Pulmonary artery endothelial cell (primary cell): ENCODE measurements around the gene GUK1. TPM values are rescaled to one million over a fixed set of nuclear protein-coding genes. Genes with fewer than 3 reads are reported as not detected.
A peak's percentile ranks its signal among the peaks of the same experiment; 100 is the strongest.
"Not testable (repeated sequence)": the region's sequence is repeated elsewhere in the genome, so short reads cannot be mapped to it uniquely, and the experiment has no call there.

ENCODE experiments used
- DNase-seq: peaks from one replicate; pipeline ENCODE4 v3.0.0-alpha.2; 2011; ENCODE audit warnings: low read depth, low spot score
- total RNA-seq: library from RNA; depleted of rRNA; stranded (reverse); fragments of >200 nt; gene quantifications from 2 replicates; pipeline ENCODE4 v1.2.3, GENCODE V29; 2014

GUK1 gene
- total RNA-seq, 1 donor from 2014 or later: 489 TPM

GRCh38 chr1:228104526-228105269 is 35.4 kb upstream of the GUK1 start:
- DNase-seq: no peak

DNA sequence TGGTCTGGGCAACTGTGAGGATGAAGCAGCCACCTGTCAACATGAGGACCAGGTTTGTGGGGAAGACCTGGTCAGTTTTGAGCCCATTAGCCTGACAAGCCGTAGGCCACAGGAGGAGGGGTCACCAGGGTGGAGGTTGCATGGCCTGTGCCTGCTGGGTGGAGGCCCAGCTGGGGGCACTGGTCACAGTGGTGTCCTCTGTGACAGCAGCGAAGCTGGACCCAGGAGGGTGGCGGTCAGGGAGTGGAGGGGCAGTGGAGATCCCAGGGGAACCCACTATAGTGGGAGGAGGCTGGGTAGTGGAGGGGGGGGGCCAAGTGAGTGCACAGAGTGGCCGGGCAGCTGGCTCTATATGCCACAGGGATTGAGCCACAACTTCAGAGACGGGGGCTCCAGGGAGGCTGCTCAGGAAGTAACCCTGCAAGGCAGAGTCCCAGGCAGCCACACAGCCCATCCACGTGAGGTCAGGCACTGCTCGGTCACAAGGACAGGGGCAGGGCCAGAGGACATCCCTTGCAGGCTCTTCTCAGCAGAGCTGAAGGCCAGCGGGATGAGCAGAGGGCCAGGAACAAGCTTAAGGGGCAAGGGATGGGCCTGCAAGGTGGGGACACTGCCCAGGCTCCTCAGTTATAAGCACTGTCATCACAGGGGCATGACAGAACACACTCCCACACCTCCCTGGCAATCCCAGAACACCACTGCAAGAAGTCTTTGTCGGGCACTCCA is 34.6 kb upstream of the GUK1 start:
- DNase-seq: no peak

DNA sequence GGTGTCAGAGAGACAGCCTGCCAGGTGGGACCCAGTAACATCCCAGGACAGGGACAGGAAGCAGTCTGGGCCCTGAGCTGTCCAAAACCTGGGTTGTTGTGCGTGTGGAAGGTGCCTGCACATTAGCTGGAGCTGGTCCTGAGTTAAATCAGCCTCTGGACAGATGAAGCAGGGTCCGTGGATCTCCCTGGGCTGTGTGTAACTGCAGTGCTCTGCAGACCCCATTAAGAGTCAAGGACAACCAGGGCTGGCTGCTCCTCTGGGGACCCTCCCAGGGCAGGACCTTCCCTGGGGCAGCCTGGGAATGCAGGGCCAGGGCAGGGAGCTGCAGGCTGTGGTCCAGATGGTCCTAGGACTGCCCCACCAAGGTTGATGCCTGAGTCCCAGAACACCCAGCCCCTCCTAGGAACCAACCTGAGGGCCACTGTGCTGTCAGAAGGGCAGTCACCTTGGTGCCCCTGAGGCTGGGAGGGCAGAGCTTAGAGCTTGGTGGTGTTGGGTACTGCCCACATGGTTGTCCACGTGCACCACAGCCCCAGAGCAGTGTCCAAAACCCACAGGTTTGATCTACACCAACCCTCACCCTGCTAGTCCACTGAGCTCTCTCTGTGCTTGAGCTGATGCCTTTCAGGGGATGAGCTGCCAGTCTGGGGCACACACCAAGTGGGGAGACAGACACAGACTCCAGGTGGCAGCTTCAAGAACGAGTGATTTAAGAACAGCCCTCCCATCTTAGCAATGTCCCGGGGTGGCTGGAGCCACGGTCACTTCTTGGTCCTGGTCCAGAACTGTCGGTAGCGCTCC is 33.9 kb upstream of the GUK1 start:
- no peak for DNase-seq

GRCh38 chr1:228106800-228107054 is 33.4 kb upstream of the GUK1 start:
- DNase-seq: no peak

GRCh38 chr1:228107636-228108035 is 32.4 kb upstream of the GUK1 start:
- DNase-seq: no peak

- DNase-seq: no peak
Measured at GRCh38 chr1:228108055-228108690, 31.9 kb upstream of the GUK1 start.

GRCh38 chr1:228108742-228109072 is 31.4 kb upstream of the GUK1 start:
- no peak for DNase-seq

DNA sequence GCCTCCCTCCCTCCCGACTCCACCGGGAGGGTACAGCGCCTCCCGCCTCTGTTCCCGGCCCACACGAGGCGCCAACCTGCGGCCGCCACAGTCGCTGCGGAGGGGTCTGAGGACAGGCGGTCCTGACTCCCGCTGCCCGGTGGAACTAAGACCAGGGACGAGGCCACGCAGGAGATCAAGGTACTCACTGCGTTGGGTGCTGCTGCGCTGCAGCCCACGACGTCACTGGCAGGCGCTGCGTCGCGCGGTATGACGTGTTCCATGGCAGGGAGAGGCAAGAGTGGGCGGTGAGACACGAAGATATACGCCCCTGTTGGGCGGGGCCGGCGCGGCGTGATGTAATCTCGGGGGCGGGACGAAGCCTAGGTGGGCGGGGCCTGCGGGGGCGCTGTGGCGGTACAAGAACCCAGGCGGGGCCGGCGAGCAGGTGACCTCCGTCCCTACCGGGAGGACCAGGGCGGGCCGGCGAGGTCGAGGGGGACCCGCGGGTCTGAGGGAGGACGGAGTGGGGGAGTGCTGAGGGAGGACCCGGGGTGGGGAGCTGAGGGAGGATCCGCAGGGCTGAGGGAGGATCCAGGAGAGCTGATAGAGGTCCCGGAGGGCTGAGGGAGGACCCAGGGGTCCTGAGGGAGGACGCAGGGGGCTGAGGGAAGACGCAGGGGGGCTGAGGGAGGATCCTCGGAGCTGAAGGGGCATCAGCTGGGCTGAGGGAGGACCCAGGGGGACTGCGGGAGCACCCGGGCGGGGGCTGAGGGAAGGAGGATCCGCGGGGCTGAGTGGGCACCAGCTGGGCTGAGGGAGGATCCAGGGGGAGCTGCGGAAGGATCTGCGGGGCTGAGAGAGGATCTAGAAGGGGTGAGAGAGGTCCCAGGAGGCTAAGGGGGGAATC is 30.8 kb upstream of the GUK1 start, which contains the start of gene MRPL55:
Gene MRPL55 (minus strand): TSS at position 227 of the 889 bp plus-strand sequence. CDS start 1,039 bp downstream, outside the sequence.
- peak; percentile 85 for DNase-seq

GRCh38 chr1:228109962-228110488 is 30.1 kb upstream of the GUK1 start:
- no peak for DNase-seq

GRCh38 chr1:228110556-228110955 is 29.5 kb upstream of the GUK1 start:
- DNase-seq: no peak

DNA sequence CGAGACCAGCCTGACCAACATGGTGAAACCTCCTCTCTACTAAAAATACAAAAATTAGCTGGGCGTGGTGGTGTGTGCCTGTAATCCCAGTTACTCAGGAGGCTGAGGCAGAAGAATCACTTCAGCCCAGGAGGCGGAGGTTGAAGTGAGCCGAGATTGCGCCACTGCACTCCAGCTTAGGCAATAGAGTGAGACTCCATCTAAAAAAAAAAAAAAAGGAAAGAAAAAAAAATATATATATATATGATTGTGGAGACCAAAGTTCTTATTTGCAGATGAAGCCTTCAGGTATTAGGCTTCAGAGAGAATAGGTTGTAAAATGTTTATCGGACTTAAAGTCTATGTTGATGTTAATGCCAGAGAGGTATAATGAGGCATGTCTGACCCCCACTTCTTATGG is 28.8 kb upstream of the GUK1 start:
- not testable (repeated sequence) for DNase-seq

- DNase-seq: no peak
Measured at GRCh38 chr1:228112167-228112566, 27.9 kb upstream of the GUK1 start.

DNA sequence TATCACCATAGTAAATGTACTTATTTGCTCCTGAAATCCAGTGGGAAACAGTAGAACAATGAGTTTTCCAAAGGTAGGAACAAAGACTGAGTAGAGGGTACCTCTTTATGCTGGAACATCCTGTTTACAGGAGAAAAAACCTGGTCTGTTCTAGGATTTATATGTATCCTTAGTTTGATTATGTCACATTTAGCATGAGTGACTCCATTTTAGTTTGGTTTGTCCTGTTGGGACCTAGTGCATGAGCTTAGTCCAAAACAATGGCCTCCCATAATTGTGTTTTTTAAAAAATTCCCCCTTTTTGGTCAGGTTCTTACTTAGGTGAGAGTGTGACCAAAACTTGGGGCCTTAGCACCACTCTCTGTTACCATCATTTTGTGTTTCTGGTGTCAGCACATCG is 27.5 kb upstream of the GUK1 start:
- no peak for DNase-seq

DNA sequence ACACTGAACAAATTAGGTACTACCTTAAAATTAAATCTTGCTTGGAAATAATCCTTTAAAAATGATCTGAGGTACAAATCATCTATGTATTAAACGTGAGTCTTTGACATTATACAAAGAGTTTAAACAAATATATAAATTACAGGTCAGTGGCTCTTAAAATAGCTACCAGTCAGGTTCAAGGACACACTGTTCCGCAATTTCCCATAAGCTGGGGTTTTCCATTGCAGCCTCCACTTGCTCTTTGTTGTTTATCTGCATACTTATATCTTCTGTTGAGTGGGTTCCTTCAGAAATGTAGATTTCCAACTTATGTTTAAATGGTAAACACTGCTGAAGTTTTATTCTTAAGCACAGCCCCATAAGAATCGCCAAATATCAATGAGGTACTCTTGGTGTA is 25.3 kb upstream of the GUK1 start:
- DNase-seq: no peak

DNA sequence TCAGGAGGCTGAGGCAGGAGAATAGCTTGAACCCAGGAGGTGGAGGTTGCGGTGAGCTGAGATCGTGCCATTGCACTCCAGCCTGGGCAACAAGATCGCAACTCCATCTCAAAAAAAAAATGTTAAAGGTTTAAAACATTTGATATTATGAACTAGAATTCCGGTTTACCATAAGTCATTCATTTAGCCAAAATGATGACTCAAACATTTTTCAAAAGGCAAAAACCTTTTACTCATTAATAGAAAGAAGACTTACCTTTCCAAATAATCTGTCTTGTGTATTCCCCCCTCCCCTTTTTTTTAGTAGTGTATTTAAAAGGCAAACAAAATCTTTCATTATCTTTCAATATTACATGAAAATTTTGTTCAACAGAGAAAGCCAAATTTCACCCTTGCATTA is 22.7 kb upstream of the GUK1 start:
- DNase-seq: no peak

- DNase-seq: no peak
Measured at GRCh38 chr1:228118040-228118439, 22.0 kb upstream of the GUK1 start.

DNA sequence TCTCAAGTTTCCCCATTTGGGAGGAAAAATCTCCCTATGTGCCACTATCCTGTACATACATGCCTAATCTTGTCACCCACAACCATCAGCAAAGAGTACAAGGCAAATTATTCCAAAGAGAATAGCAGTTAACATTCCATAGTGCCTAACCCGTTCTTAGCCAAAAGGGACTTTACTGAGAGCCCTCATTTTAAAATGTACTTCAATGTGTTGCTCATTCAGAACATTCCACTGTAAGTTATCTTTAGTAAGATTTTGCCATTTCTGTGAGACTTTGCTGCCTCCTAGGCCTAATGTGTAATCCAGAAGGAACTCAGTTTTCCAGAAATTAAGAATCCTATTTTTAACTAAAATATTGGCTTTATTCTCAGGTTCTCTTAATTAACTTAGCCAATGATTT is 19.7 kb upstream of the GUK1 start:
- DNase-seq: no peak

- DNase-seq: no peak
Measured at GRCh38 chr1:228120857-228121489, 19.1 kb upstream of the GUK1 start.

- no peak for DNase-seq
Measured at GRCh38 chr1:228122921-228123441, 17.1 kb upstream of the GUK1 start.

- no peak for DNase-seq
Measured at GRCh38 chr1:228123505-228123904, 16.6 kb upstream of the GUK1 start.
